Measurements from ENCODE around the gene ISL2.

The ISL2 gene

GRCh38 chr15:76380249-76380648 is 43.7 kb downstream of the ISL2 start:
- DNase-seq: no peak

DNA sequence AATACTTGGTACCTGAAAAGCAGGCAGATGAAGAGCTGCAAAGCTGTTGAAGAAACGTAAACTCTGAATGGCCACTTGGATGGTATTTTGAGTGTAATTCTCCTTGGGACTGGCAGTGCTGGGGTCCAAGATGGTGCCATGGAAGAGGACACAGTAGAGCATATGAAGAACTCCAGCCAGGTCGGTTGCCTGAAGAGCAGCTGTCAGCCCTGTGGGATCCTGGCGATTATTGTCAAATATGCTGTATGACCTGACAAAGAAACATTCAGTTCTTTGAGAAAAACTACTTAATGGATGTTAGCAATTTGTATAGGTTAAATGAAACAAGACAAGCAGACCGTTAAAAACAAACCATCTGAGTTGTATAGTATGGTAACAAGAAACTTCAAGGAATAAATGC is 44.8 kb downstream of the ISL2 start:
- no peak for DNase-seq

DNA sequence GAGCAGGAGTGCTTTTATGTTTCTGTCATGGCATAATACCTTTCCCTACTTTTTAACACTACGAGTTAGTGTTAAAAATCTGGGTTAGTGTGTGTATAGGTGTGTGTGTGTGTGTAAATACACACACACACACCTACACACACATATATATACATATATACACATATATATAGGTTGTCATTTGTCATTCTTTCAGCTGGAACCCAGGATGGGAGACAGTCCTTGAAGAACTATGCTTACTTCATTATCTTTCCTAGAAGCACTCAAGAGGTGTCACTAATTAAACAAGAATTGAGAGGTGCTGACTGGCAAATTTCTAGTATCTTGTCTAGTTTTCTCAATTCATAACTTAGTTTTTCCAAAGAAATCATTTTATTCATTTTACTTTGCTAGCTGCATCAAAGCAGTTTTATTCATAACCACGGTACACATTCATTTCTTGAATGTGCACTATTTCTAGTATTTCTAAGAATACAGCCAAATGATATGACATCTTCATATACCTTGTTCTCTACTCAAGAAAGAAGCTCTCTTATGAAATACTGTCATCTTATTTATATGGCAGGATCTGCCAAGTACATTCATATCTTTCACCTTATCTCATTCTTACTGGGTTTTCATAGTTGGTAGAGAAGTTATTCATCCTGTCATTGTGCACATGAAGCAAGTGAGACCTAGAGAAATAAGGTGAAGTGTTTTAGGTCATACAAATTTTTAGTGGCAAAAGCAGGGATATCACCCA is 46.6 kb downstream of the ISL2 start:
- no peak for DNase-seq

DNA sequence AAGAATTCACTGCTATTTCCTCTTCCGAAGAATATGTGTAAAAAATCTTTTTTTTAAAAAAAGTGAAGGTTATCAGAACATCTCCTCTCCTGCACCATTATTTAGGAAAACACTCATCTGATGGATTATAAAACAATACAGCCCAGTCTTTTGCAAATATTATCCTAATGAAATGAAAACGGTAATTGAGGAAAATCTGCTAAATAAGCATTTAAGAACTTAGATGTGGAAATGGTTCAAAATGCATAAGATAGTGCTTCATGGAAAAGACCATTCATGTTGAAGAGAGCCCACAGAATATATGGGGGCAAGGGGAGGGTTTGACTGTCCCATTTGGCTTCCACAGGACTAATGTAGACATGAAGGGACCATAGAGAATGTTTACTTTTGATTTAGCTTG is 47.8 kb downstream of the ISL2 start:
- no peak for DNase-seq

DNA sequence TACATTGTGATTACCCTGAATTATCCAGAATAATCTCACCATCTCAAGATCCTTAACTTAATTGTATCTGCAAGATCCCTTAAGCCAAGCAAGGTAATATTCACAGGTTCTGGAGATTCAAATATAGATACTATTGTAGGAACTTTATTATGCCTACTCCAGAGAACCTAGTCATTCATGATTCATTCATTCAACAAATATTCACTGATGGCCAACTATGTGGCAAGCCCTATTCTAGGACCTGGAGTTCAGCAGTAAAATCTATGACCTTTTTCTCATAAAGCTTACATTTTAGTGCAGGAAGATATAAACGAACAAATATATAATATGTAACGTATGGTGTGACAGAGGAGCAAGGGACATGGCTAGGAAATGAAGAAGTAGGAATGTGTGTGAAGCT is 49.6 kb downstream of the ISL2 start:
- no peak for DNase-seq

- no peak for DNase-seq
These were observed 50.4 kb downstream of the ISL2 start for GRCh38 chr15:76386926-76387325.

DNA sequence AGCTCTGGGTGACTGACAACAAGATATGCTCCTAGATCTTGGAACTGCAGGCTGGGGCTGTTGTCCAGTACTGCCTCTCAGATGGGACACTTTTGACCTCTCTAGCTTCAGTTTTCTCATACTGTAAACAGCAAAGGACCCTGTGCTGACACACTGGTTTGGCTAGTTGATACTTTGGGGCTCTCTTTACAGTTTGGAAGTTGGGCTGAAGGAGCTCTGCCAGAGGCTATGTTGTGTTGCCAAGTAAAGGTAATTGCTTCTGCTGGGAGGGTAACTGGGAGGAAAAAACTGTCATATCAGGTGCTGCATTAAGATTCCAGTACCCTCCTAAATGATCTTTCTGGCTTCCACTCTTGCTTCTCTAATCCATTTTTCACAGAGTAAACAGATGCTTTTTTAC is 54.0 kb downstream of the ISL2 start:
- DNase-seq: no peak

DNA sequence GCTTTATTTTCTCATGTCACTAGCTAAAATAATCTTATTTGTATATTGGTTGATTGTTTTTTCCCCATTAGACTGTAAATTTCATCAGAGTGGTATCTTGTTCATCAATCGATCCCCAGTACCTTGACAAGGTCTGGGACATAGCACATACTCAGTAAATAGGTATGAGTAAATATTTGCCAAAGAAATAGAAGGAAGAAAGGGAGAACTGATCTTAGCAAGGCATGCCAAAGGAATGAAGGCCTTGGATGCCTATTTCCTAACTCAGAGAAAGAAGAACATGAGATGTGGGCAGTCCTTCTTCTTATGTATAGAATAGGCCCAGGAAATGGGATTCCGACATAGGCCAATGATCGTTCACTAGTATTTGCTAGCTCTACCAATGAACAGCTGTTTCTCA is 54.7 kb downstream of the ISL2 start:
- DNase-seq: no peak

- DNase-seq: no peak
These were observed 55.3 kb downstream of the ISL2 start for GRCh38 chr15:76391847-76392246.
